ENCODE measurements around the gene JCHAIN. TPM values are rescaled to one million over a fixed set of nuclear protein-coding genes. Genes with fewer than 3 reads are reported as not detected.
"Not testable (repeated sequence)": the region's sequence is repeated elsewhere in the genome, so short reads cannot be mapped to it uniquely, and the experiment has no call there.

The JCHAIN gene
- total and polyA plus RNA-seq, 7 donors = 1.4 to 206 (median 45.4) TPM; not detected in 1

DNA sequence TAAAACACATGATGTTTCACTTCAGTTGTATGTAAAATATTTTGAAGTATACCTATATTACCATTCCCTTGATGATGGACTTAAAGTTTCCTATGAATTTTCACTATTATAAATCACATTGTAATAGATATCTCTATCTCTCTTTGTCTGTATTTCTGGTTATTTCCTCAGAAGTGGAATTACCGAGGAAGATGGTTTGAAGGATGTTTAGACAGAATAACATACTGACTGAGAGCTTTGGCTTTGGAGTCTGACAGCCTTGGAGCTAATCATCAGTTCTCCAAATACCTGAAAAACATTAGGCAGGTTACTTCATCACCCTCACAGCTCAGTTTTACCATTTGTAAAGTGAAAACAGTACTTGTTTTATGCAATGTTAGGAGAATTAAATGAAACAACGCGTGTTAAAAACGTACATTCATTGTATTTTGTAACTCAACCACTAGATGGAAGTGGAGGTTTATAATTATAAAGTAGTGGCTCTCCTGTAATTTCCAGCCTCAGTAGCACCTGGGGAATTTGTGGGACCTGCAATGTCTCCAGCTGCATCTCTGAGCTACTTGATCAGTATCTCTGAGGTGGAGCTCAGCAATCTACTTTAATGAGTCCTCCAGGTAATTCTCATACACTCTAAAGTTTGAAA is 14.3 kb downstream of the JCHAIN start:
- H3K36me3 ChIP-seq = no peaks in the 10 kb centered on the region
- TF ChIP-seq CTCF (IDR thresholded peaks at IDR 0.05) (peak in 3 of 4 experiments; percentile 37 to 53 (median 51)), EP300 (IDR thresholded peaks at IDR 0.05) (no peak)
- DNase-seq = no peak
- intact Hi-C loops (cut with DNase I) = loop anchor here (5.0 to 10.0 kb wide), 3 partner anchors 35 to 1063 kb away; partner anchors contain the start of gene UTP3
- WGBS, 2 donors = 4 to 17% methylated on average over 4 of the region's 4 CpGs
- H3K4me1 ChIP-seq = peaks cover 0 to 4% (median 0%) of the 10 kb centered on the region in 4 donors
- no peak overlapping the region for H3K27ac ChIP-seq
- no peak overlapping the region for H3K4me3 ChIP-seq
- no peaks in the 10 kb centered on the region for H3K9me3 ChIP-seq
- no peaks in the 10 kb centered on the region for H3K27me3 ChIP-seq

DNA sequence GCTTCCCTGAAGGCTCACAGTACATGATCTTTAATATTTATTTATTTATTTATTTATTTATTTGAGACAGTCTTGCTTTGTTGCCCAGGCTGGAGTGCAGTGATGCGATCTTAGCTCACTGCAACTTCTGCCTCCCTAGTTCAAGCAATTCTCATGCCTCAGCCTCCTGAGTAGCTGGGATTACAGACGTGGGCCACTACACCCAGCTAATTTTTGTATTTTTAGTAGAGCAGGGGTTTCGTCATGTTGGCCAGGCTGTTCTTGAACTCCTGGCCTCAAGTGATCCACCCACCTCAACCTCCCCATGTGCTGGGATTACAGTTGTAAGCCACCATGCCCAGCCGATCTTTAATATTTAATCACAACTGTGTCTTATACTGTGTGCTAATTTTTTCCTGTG is 15.6 kb downstream of the JCHAIN start:
- not testable (repeated sequence) for H3K9me3 ChIP-seq, DNase-seq, H3K27ac ChIP-seq, H3K4me1 ChIP-seq, H3K4me3 ChIP-seq, H3K36me3 ChIP-seq, H3K27me3 ChIP-seq
- intact Hi-C loops (cut with DNase I) = loop anchor here (5.0 to 10.0 kb wide), 3 partner anchors 37 to 1064 kb away; partner anchors contain the start of gene UTP3
- 85 to 92% methylated on average over 4 of the region's 4 CpGs for WGBS, 2 donors

GRCh38 chr4:70640192-70640591 is 26.1 kb downstream of the JCHAIN start:
- 82 to 84% methylated on average over 2 of the region's 2 CpGs for WGBS, 2 donors
- Histone ChIP-seq H3K4me1 (peaks cover 0 to 14% (median 10%) of the 10 kb centered on the region in 4 donors), H3K36me3 (no peaks in the 10 kb centered on the region), H3K27ac (no peak overlapping the region), H3K27me3 (no peaks in the 10 kb centered on the region), H3K4me3 (no peak overlapping the region), H3K9me3 (no peaks in the 10 kb centered on the region)
- DNase-seq = no peak
- intact Hi-C loops (cut with DNase I) = no loop called here
- TF ChIP-seq EP300 (IDR thresholded peaks at IDR 0.05) (no peak), CTCF (IDR thresholded peaks at IDR 0.05) (no peak), POLR2AphosphoS5 (IDR thresholded peaks at IDR 0.05) (no peak), POLR2A (IDR thresholded peaks at IDR 0.05) (no peak)

GRCh38 chr4:70637239-70637913 is 28.9 kb downstream of the JCHAIN start:
- no peak for DNase-seq
- Histone ChIP-seq H3K4me3 (peak overlapping the region in 1 of 4 donors; percentile 8), H3K36me3 (no peaks in the 10 kb centered on the region), H3K27ac (peak overlapping the region in 3 of 4 donors; percentile 1 to 36 (median 2)), H3K27me3 (no peaks in the 10 kb centered on the region), H3K9me3 (no peaks in the 10 kb centered on the region), H3K4me1 (peaks cover 0 to 14% (median 10%) of the 10 kb centered on the region in 4 donors)
- intact Hi-C loops (cut with DNase I) = no loop called here
- TF ChIP-seq CTCF (IDR thresholded peaks at IDR 0.05) (no peak), EP300 (IDR thresholded peaks at IDR 0.05) (no peak), POLR2A (IDR thresholded peaks at IDR 0.05) (no peak), POLR2AphosphoS5 (IDR thresholded peaks at IDR 0.05) (no peak)
- 56 to 62% methylated on average over 8 of the region's 8 CpGs for WGBS, 2 donors

GRCh38 chr4:70634482-70634881 is 31.8 kb downstream of the JCHAIN start:
- 67 to 82% methylated on average over 5 of the region's 5 CpGs for WGBS, 2 donors
- H3K4me1 ChIP-seq = peaks cover 0 to 14% (median 10%) of the 10 kb centered on the region in 4 donors
- no peak for TF ChIP-seq POLR2A (IDR thresholded peaks at IDR 0.05)
- no peak for TF ChIP-seq POLR2AphosphoS5 (IDR thresholded peaks at IDR 0.05)
- TF ChIP-seq EP300 (IDR thresholded peaks at IDR 0.05) = no peak
- no peak for TF ChIP-seq CTCF (IDR thresholded peaks at IDR 0.05)
- intact Hi-C loops (cut with DNase I) = no loop called here
- no peak for DNase-seq
- no peaks in the 10 kb centered on the region for H3K9me3 ChIP-seq
- no peak overlapping the region for H3K27ac ChIP-seq
- H3K36me3 ChIP-seq = no peaks in the 10 kb centered on the region
- H3K4me3 ChIP-seq = no peak overlapping the region
- H3K27me3 ChIP-seq = no peaks in the 10 kb centered on the region

All from sigmoid colon (tissue), 7 donors.